Prostate gland (tissue), 2 donors: ENCODE data around the gene NCOA3. TPM values are rescaled to one million over a fixed set of nuclear protein-coding genes. Genes with fewer than 3 reads are reported as not detected.

Experiments used
- DNase-seq: peaks from one replicate; pipeline ENCODE4 v3.0.0-alpha.2; 2019; ENCODE audit warnings: low spot score
- H3K27ac ChIP-seq, 2 donors: fragments of 200-600 bp; sonication (generic); 2 replicates each; pipeline ENCODE4 v1.5.1; 2017 to 2019
- H3K27me3 ChIP-seq: fragments of 200-600 bp; sonication (generic); replicated peaks from 2 replicates; pipeline ENCODE4 v1.5.1; 2019; ENCODE audit not compliant: insufficient read depth
- H3K36me3 ChIP-seq, 2 donors: fragments of 200-600 bp; sonication (generic); 1 replicate in 1 of 2; 2 replicates in 1 of 2; pipeline versions ENCODE4 v1.5.1 to v1.8.1; 2017 to 2019
- H3K4me1 ChIP-seq: fragments of 200-600 bp; sonication (generic); replicated peaks from 2 replicates; pipeline ENCODE4 v1.5.1; 2019
- H3K4me3 ChIP-seq, 2 donors: fragments of 200-600 bp; sonication (generic); 2 replicates each; pipeline ENCODE4 v1.5.1; 2017 to 2019
- H3K9me3 ChIP-seq: fragments of 200-600 bp; sonication (generic); 2 replicates; pipeline ENCODE4 v1.5.1; 2017
- CTCF ChIP-seq, 4 experiments: fragments of 200-600 bp in 2 of 4; fragments of 450-650 bp in 2 of 4; sonication (generic) in 2 of 4; IDR thresholded peaks; 1 replicate in 3 of 4; 2 replicates in 1 of 4; pipeline ENCODE4 v1.5.1; 2016 to 2019; ENCODE audit warnings: antibody characterized with exemption in 4 of 4, mild to moderate bottlenecking in 2 of 4, moderate library complexity in 2 of 4
- POLR2A ChIP-seq: fragments of 450-650 bp; IDR thresholded peaks from one replicate; pipeline ENCODE4 v1.6.1; 2016; ENCODE audit warnings: antibody characterized with exemption, mild to moderate bottlenecking
- POLR2AphosphoS5 ChIP-seq: sonication (generic); formaldehyde crosslinking; IDR thresholded peaks from one replicate; pipeline ENCODE4 v1.6.1; 2017; ENCODE audit warnings: antibody characterized with exemption
- WGBS: methylation state at CpG from one replicate; pipeline ENCODE4 v1.1.5; 2018; 5-methylcytosine and 5-hydroxymethylcytosine counted together
- intact Hi-C: fragments of 100-400 bp; cut with DNase I; formaldehyde crosslinking; loops from one replicate; pipeline ENCODE4 v1.14.2; 2022
- total RNA-seq, 2 donors: library from RNA; depleted of rRNA; stranded (reverse); fragments of >200 nt; gene quantifications; one replicate each; pipeline ENCODE4 v1.1.0, GENCODE V29; 2016

Gene NCOA3
- total RNA-seq, 2 donors from 2014 or later: 21.6 to 35.6 TPM

- 94% methylated on average over 2 of the region's 2 CpGs for WGBS
- Histone ChIP-seq H3K9me3 (no peaks in the 10 kb centered on the region), H3K4me1 (no peaks in the 10 kb centered on the region), H3K4me3 (no peak overlapping the region), H3K27ac (no peak overlapping the region), H3K27me3 (no peaks in the 10 kb centered on the region), H3K36me3 (peaks cover 0 to 3% of the 10 kb centered on the region in 2 donors)
- TF ChIP-seq POLR2A (no peak), CTCF (IDR thresholded peaks at IDR 0.05) (no peak), POLR2AphosphoS5 (no peak)
- DNase-seq: no peak
- intact Hi-C loops: no loop called here
Observed at GRCh38 chr20:47652794-47653193, 151.1 kb downstream of the NCOA3 start.

GRCh38 chr20:47653869-47654268, 152.2 kb downstream of the NCOA3 start:
- peaks cover 0 to 3% of the 10 kb centered on the region in 2 donors for H3K36me3 ChIP-seq
- DNase-seq: no peak
- TF ChIP-seq POLR2AphosphoS5 (no peak), POLR2A (no peak), CTCF (IDR thresholded peaks at IDR 0.05) (no peak)
- no peaks in the 10 kb centered on the region for H3K4me1 ChIP-seq
- 75% methylated on average over 2 of the region's 2 CpGs for WGBS
- no peaks in the 10 kb centered on the region for H3K27me3 ChIP-seq
- H3K9me3 ChIP-seq: no peaks in the 10 kb centered on the region
- no peak overlapping the region for H3K27ac ChIP-seq
- intact Hi-C loops: no loop called here
- no peak overlapping the region for H3K4me3 ChIP-seq

GRCh38 chr20:47654370-47654769, 152.7 kb downstream of the NCOA3 start:
- Histone ChIP-seq H3K27me3 (no peaks in the 10 kb centered on the region), H3K27ac (no peak overlapping the region), H3K36me3 (peaks cover 0 to 3% of the 10 kb centered on the region in 2 donors), H3K9me3 (no peaks in the 10 kb centered on the region), H3K4me1 (no peaks in the 10 kb centered on the region), H3K4me3 (no peak overlapping the region)
- no peak for DNase-seq
- no peak for TF ChIP-seq POLR2A
- no peak for TF ChIP-seq POLR2AphosphoS5
- TF ChIP-seq CTCF (IDR thresholded peaks at IDR 0.05): no peak
- intact Hi-C loops: no loop called here
- WGBS: 96% methylated on average over 1 of the region's 1 CpG

- TF ChIP-seq POLR2AphosphoS5 (no peak), CTCF (IDR thresholded peaks at IDR 0.05) (no peak), POLR2A (no peak)
- H3K4me3 ChIP-seq: no peak overlapping the region
- no peak for DNase-seq
- intact Hi-C loops: no loop called here
- H3K4me1 ChIP-seq: no peaks in the 10 kb centered on the region
- no peak overlapping the region for H3K27ac ChIP-seq
- peaks cover 0 to 3% of the 10 kb centered on the region in 2 donors for H3K36me3 ChIP-seq
- H3K27me3 ChIP-seq: no peaks in the 10 kb centered on the region
- no peaks in the 10 kb centered on the region for H3K9me3 ChIP-seq
Observed at GRCh38 chr20:47655635-47656034, 153.9 kb downstream of the NCOA3 start.

- peaks cover 0 to 3% of the 10 kb centered on the region in 2 donors for H3K36me3 ChIP-seq
- no peak overlapping the region for H3K27ac ChIP-seq
- no peaks in the 10 kb centered on the region for H3K9me3 ChIP-seq
- 41% methylated on average over 2 of the region's 2 CpGs for WGBS
- intact Hi-C loops: no loop called here
- no peaks in the 10 kb centered on the region for H3K4me1 ChIP-seq
- H3K4me3 ChIP-seq: no peak overlapping the region
- no peaks in the 10 kb centered on the region for H3K27me3 ChIP-seq
- TF ChIP-seq POLR2AphosphoS5 (no peak), CTCF (IDR thresholded peaks at IDR 0.05) (no peak), POLR2A (no peak)
- no peak for DNase-seq
Observed at GRCh38 chr20:47656318-47656717, 154.6 kb downstream of the NCOA3 start.
